DND-41 (cell line): ENCODE results near the gene SELL.

ENCODE experiments used
- ATAC-seq: fragments of 200-7000 bp; cut with Tn5 transposase; 3 replicates; pipeline ENCODE4 v1.9.1; 2021; ENCODE audit warnings: low read depth; ENCODE audit not compliant: insufficient read depth
- DNase-seq: peaks from one replicate; pipeline ENCODE4 v3.0.0-alpha.2; 2020
- H2AFZ ChIP-seq: 2 replicates; pipeline ENCODE4 v1.6.0; 2012; ENCODE audit warnings: low read depth, low read length
- H3K27ac ChIP-seq: 2 replicates; pipeline ENCODE4 v1.5.1; 2012; ENCODE audit warnings: low read length, inconsistent platforms
- H3K27me3 ChIP-seq: fragments of 200-600 bp; sonication (generic); 2 replicates; pipeline ENCODE4 v1.6.0; 2012; ENCODE audit warnings: low read length, mild to moderate bottlenecking, inconsistent platforms; ENCODE audit not compliant: insufficient read depth, poor library complexity
- H3K36me3 ChIP-seq: 2 replicates; pipeline ENCODE4 v1.5.1; 2012; ENCODE audit warnings: low read length, inconsistent platforms; ENCODE audit not compliant: insufficient read depth
- H3K4me1 ChIP-seq: 2 replicates; pipeline ENCODE4 v1.5.1; 2012; ENCODE audit warnings: mild to moderate bottlenecking, low read length; ENCODE audit not compliant: insufficient read depth
- H3K4me2 ChIP-seq: 2 replicates; pipeline ENCODE4 v1.6.0; 2012; ENCODE audit warnings: mild to moderate bottlenecking, moderate library complexity, low read length, inconsistent platforms; ENCODE audit not compliant: insufficient read depth
- H3K4me3 ChIP-seq, 2 experiments: fragments of 200-600 bp in 1 of 2; shearing (Covaris generic) in 1 of 2; 2 replicates each; pipeline ENCODE4 v1.5.1; 2012 to 2016; ENCODE audit warnings: inconsistent platforms in 2 of 2, low read length in 2 of 2, mild to moderate bottlenecking in 2 of 2, low read depth in 1 of 2, moderate library complexity in 1 of 2
- H3K79me2 ChIP-seq: 2 replicates; pipeline ENCODE4 v1.6.0; 2012; ENCODE audit warnings: low read length, inconsistent platforms; ENCODE audit not compliant: insufficient read depth
- H3K9ac ChIP-seq: 2 replicates; pipeline ENCODE4 v1.6.0; 2012; ENCODE audit warnings: low read depth, mild to moderate bottlenecking, inconsistent platforms, low read length, moderate library complexity
- H3K9me3 ChIP-seq: 2 replicates; pipeline ENCODE4 v1.5.1; 2012; ENCODE audit warnings: low read length, moderate library complexity, mild to moderate bottlenecking, inconsistent platforms; ENCODE audit not compliant: insufficient read depth, severe bottlenecking
- H4K20me1 ChIP-seq: 2 replicates; pipeline ENCODE4 v1.6.0; 2012; ENCODE audit warnings: low read length; ENCODE audit not compliant: insufficient read depth
- CTCF ChIP-seq: IDR thresholded peaks from 2 replicates; pipeline ENCODE4 v1.5.1; 2012; ENCODE audit warnings: borderline replicate concordance, low read length, moderate library complexity, mild to moderate bottlenecking; ENCODE audit not compliant: poor library complexity, severe bottlenecking; ENCODE audit errors: extremely low read depth
- EZH2 ChIP-seq: IDR thresholded peaks from 3 replicates; pipeline ENCODE4 v1.6.1; 2012; ENCODE audit warnings: borderline replicate concordance, low read depth, mild to moderate bottlenecking, moderate library complexity, low read length, inconsistent platforms; ENCODE audit not compliant: severe bottlenecking

Gene SELL

GRCh38 chr1:169648187-169648586 lies 63.2 kb downstream of the SELL start:
- no peaks in the 10 kb centered on the region for H3K36me3 ChIP-seq
- H3K4me3 ChIP-seq = no peak overlapping the region
- DNase-seq = no peak
- no peak overlapping the region for H3K9ac ChIP-seq
- no peaks in the 10 kb centered on the region for H3K27me3 ChIP-seq
- H3K9me3 ChIP-seq = no peaks in the 10 kb centered on the region
- TF ChIP-seq EZH2 (no peak), CTCF (no peak)
- 0 out of 2 replicates have a peak overlapping the region, but pooled peaks have one; percentile 5 for H2AFZ ChIP-seq
- H3K4me2 ChIP-seq = no peak overlapping the region
- peaks cover 33% of the 10 kb centered on the region for H3K4me1 ChIP-seq
- ATAC-seq = no peak
- H4K20me1 ChIP-seq = no peaks in the 10 kb centered on the region
- H3K79me2 ChIP-seq = no peaks in the 10 kb centered on the region
- peak overlapping the region; percentile 79 for H3K27ac ChIP-seq

GRCh38 chr1:169647512-169647911 lies 63.9 kb downstream of the SELL start:
- no peak overlapping the region for H3K4me2 ChIP-seq
- no peak overlapping the region for H3K9ac ChIP-seq
- DNase-seq (no peak), ATAC-seq (no peak)
- H3K79me2 ChIP-seq = no peaks in the 10 kb centered on the region
- H3K27ac ChIP-seq = peak overlapping the region; percentile 38
- H2AFZ ChIP-seq = no peak overlapping the region
- H3K4me3 ChIP-seq = no peak overlapping the region
- H4K20me1 ChIP-seq = no peaks in the 10 kb centered on the region
- no peaks in the 10 kb centered on the region for H3K27me3 ChIP-seq
- H3K4me1 ChIP-seq = peaks cover 33% of the 10 kb centered on the region
- no peaks in the 10 kb centered on the region for H3K36me3 ChIP-seq
- TF ChIP-seq CTCF (no peak), EZH2 (no peak)
- no peaks in the 10 kb centered on the region for H3K9me3 ChIP-seq

- Histone ChIP-seq H4K20me1 (no peaks in the 10 kb centered on the region), H3K27ac (no peak overlapping the region), H3K79me2 (no peaks in the 10 kb centered on the region), H3K36me3 (no peaks in the 10 kb centered on the region), H2AFZ (no peak overlapping the region), H3K4me2 (no peak overlapping the region), H3K9ac (no peak overlapping the region), H3K4me1 (peaks cover 30% of the 10 kb centered on the region), H3K9me3 (peaks cover 4% of the 10 kb centered on the region), H3K27me3 (no peaks in the 10 kb centered on the region), H3K4me3 (no peak overlapping the region)
- no peak for DNase-seq
- no peak for ATAC-seq
- TF ChIP-seq CTCF (no peak), EZH2 (no peak)
Observed at GRCh38 chr1:169644297-169644696, 67.1 kb downstream of the SELL start.
